WERI-Rb-1 (cell line): ENCODE measurements around the gene PCDHA4.

Source experiments
- DNase-seq: peaks from one replicate; pipeline ENCODE4 v3.0.0-alpha.2; 2020
- H3K27ac ChIP-seq: fragments of 250-450 bp; sonication (Bioruptor Pico); 2 replicates; pipeline ENCODE4 v1.5.1; 2020; ENCODE audit warnings: mild to moderate bottlenecking, moderate library complexity
- H3K27me3 ChIP-seq: fragments of 250-450 bp; sonication (Bioruptor Pico); 2 replicates; pipeline ENCODE4 v1.5.1; 2021; ENCODE audit warnings: mild to moderate bottlenecking, low read depth, moderate library complexity; ENCODE audit not compliant: insufficient read depth, severe bottlenecking
- H3K36me3 ChIP-seq: fragments of 250-450 bp; sonication (Bioruptor Pico); 2 replicates; pipeline ENCODE4 v1.5.1; 2020; ENCODE audit warnings: mild to moderate bottlenecking, moderate library complexity
- H3K4me3 ChIP-seq: 2 replicates; pipeline ENCODE4 v1.5.1; 2011; ENCODE audit warnings: low read depth, mild to moderate bottlenecking, control low read depth, low read length
- H3K9me3 ChIP-seq: fragments of 250-450 bp; sonication (Bioruptor Pico); 2 replicates; pipeline ENCODE4 v1.5.1; 2021; ENCODE audit warnings: mild to moderate bottlenecking, moderate library complexity; ENCODE audit not compliant: severe bottlenecking
- CTCF ChIP-seq: IDR thresholded peaks from 2 replicates; pipeline ENCODE4 v1.5.1; 2011; ENCODE audit warnings: low read depth, mild to moderate bottlenecking, control low read depth, inconsistent platforms, low read length

PCDHA4 gene

GRCh38 chr5:140857987-140858240 is 51.0 kb downstream of the PCDHA4 start:
- Histone ChIP-seq H3K36me3 (no peaks in the 10 kb centered on the region), H3K9me3 (peaks cover 2% of the 10 kb centered on the region), H3K27ac (no peak overlapping the region), H3K4me3 (no peak overlapping the region), H3K27me3 (no peaks in the 10 kb centered on the region)
- no peak for TF ChIP-seq CTCF
- no peak for DNase-seq

GRCh38 chr5:140862441-140863295 is 55.8 kb downstream of the PCDHA4 start:
- H3K36me3 ChIP-seq, result no peaks in the 10 kb centered on the region
- H3K4me3 ChIP-seq, result no peak overlapping the region
- no peak for TF ChIP-seq CTCF
- no peaks in the 10 kb centered on the region for H3K9me3 ChIP-seq
- H3K27me3 ChIP-seq, result no peaks in the 10 kb centered on the region
- no peak for DNase-seq
- H3K27ac ChIP-seq, result no peak overlapping the region
